Stomach (tissue), 4 donors: ENCODE results near the gene ARMC12.

Source experiments
- CTCF ChIP-seq, 7 experiments: fragments of 450-650 bp in 4 of 7; fragments of 200-600 bp in 3 of 7; sonication (generic) in 3 of 7; IDR thresholded peaks; one replicate each; pipeline ENCODE4 v1.5.1; 2016 to 2019; ENCODE audit warnings: antibody characterized with exemption in 7 of 7, control low read depth in 2 of 7, mild to moderate bottlenecking in 1 of 7
- EP300 ChIP-seq: sonication (generic); formaldehyde crosslinking; IDR thresholded peaks from one replicate; pipeline ENCODE4 v1.6.1; 2017; ENCODE audit warnings: antibody characterized with exemption
- POLR2A ChIP-seq, 4 donors: fragments of 450-650 bp; IDR thresholded peaks; one replicate each; pipeline ENCODE4 v1.6.1; 2016; ENCODE audit warnings: antibody characterized with exemption in 4 of 4, control low read depth in 2 of 4, mild to moderate bottlenecking in 1 of 4, moderate library complexity in 1 of 4

DNA sequence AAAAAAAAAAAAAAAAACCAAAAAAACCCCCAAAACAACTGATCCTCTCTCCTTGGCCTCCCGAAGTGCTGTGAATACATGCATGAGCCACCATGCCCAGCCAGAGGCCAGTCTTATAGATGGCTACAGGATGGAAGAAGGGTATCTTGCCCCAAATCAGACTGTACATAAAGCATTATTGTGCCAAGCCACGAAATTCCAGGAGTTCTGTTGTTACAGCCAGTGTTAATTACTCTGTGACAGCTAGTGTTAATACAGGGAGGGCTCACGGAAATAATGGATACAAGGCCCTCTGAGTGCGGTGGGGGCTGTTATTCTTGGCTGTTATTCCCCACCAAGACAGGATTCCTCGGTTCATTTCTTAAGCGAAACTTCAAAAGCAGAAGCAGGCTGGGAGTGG, 38.2 kb downstream of the ARMC12 start:
- no peak for TF ChIP-seq EP300
- no peak for TF ChIP-seq CTCF (IDR thresholded peaks at IDR 0.05)
- TF ChIP-seq POLR2A (IDR thresholded peaks at IDR 0.05): no peak
